Tibial artery (tissue), 4 donors: ENCODE measurements around the gene CLHC1.

ENCODE experiments used
- DNase-seq, 2 donors: peaks; one replicate each; pipeline ENCODE4 v3.0.0-alpha.2; 2019
- H3K27ac ChIP-seq, 2 donors: fragments of 200-600 bp; sonication (generic) in 1 of 2; 1 replicate in 1 of 2; 2 replicates in 1 of 2; pipeline ENCODE4 v1.5.1; 2018 to 2019; ENCODE audit warnings: mild to moderate bottlenecking in 1 of 2
- H3K27me3 ChIP-seq, 2 donors: fragments of 200-600 bp; sonication (generic) in 1 of 2; one replicate each; pipeline versions ENCODE4 v1.5.1 to v1.6.0; 2016 to 2019
- H3K36me3 ChIP-seq, 3 donors: fragments of 200-600 bp; sonication (generic) in 2 of 3; one replicate each; pipeline ENCODE4 v1.5.1; 2016 to 2019; ENCODE audit warnings: mild to moderate bottlenecking in 2 of 3
- H3K4me1 ChIP-seq, 4 donors: fragments of 200-600 bp; sonication (generic) in 2 of 4; 1 replicate in 3 of 4; 2 replicates in 1 of 4; pipeline ENCODE4 v1.5.1; 2016 to 2019
- H3K4me3 ChIP-seq, 2 donors: fragments of 200-600 bp; sonication (generic) in 1 of 2; 1 replicate in 1 of 2; 2 replicates in 1 of 2; pipeline ENCODE4 v1.5.1; 2018 to 2019; ENCODE audit warnings: mild to moderate bottlenecking in 2 of 2
- H3K9me3 ChIP-seq, 3 donors: fragments of 200-600 bp; sonication (generic) in 1 of 3; one replicate each; pipeline ENCODE4 v1.5.1; 2016 to 2019
- CTCF ChIP-seq, 2 experiments: fragments of 200-600 bp in 1 of 2; fragments of 450-650 bp in 1 of 2; IDR thresholded peaks; one replicate each; pipeline ENCODE4 v1.5.1; 2017 to 2019; ENCODE audit warnings: antibody characterized with exemption in 2 of 2, mild to moderate bottlenecking in 1 of 2, moderate library complexity in 1 of 2
- intact Hi-C: fragments of 100-400 bp; cut with DNase I; formaldehyde crosslinking; loops from one replicate; pipeline ENCODE4 v1.15.0; 2023; ENCODE audit warnings: low total_unique reads

CLHC1 gene

GRCh38 chr2:55150834-55151233 is 81.3 kb downstream of the CLHC1 start:
- Histone ChIP-seq H3K36me3 (no peaks in the 10 kb centered on the region), H3K27ac (no peak overlapping the region), H3K27me3 (no peaks in the 10 kb centered on the region), H3K4me3 (no peak overlapping the region), H3K4me1 (peaks cover 0 to 48% (median 35%) of the 10 kb centered on the region in 4 donors), H3K9me3 (no peaks in the 10 kb centered on the region)
- intact Hi-C loops = no loop called here
- no peak for DNase-seq
- TF ChIP-seq CTCF (IDR thresholded peaks at IDR 0.05) = no peak

GRCh38 chr2:55148269-55148668 is 83.8 kb downstream of the CLHC1 start:
- no peak for TF ChIP-seq CTCF (IDR thresholded peaks at IDR 0.05)
- no peak for DNase-seq
- H3K9me3 ChIP-seq = no peaks in the 10 kb centered on the region
- peaks cover 0 to 22% (median 11%) of the 10 kb centered on the region in 4 donors for H3K4me1 ChIP-seq
- H3K36me3 ChIP-seq = no peaks in the 10 kb centered on the region
- no peaks in the 10 kb centered on the region for H3K27me3 ChIP-seq
- H3K4me3 ChIP-seq = no peak overlapping the region
- no peak overlapping the region for H3K27ac ChIP-seq
- intact Hi-C loops = no loop called here

GRCh38 chr2:55147531-55147930 is 84.6 kb downstream of the CLHC1 start:
- intact Hi-C loops = no loop called here
- Histone ChIP-seq H3K4me1 (peaks cover 0 to 14% (median 9%) of the 10 kb centered on the region in 4 donors), H3K4me3 (no peak overlapping the region), H3K9me3 (no peaks in the 10 kb centered on the region), H3K27ac (no peak overlapping the region), H3K27me3 (no peaks in the 10 kb centered on the region), H3K36me3 (no peaks in the 10 kb centered on the region)
- no peak for DNase-seq
- TF ChIP-seq CTCF (IDR thresholded peaks at IDR 0.05) = no peak

GRCh38 chr2:55147041-55147440 is 85.1 kb downstream of the CLHC1 start:
- Histone ChIP-seq H3K36me3 (no peaks in the 10 kb centered on the region), H3K4me3 (no peak overlapping the region), H3K4me1 (peaks cover 0 to 10% (median 7%) of the 10 kb centered on the region in 4 donors), H3K27ac (no peak overlapping the region), H3K9me3 (no peaks in the 10 kb centered on the region), H3K27me3 (no peaks in the 10 kb centered on the region)
- no peak for TF ChIP-seq CTCF (IDR thresholded peaks at IDR 0.05)
- intact Hi-C loops = no loop called here
- DNase-seq = no peak

GRCh38 chr2:55146263-55146662 is 85.8 kb downstream of the CLHC1 start:
- no peaks in the 10 kb centered on the region for H3K27me3 ChIP-seq
- H3K9me3 ChIP-seq = no peaks in the 10 kb centered on the region
- peaks cover 0 to 2% (median 0%) of the 10 kb centered on the region in 4 donors for H3K4me1 ChIP-seq
- no peak for TF ChIP-seq CTCF (IDR thresholded peaks at IDR 0.05)
- no peak for DNase-seq
- intact Hi-C loops = no loop called here
- no peaks in the 10 kb centered on the region for H3K36me3 ChIP-seq
- no peak overlapping the region for H3K4me3 ChIP-seq
- H3K27ac ChIP-seq = no peak overlapping the region
